HG02759 (cell line): ENCODE measurements around the gene EIF3I.
"Not testable (repeated sequence)": the region's sequence is repeated elsewhere in the genome, so short reads cannot be mapped to it uniquely, and the experiment has no call there.

Experiments used
- ATAC-seq: cut with Tn5 transposase; IDR thresholded peaks from one replicate; pipeline ENCODE4 v1.9.1; 2021; ENCODE audit warnings: mild to moderate bottlenecking, moderate library complexity; ENCODE audit not compliant: unreplicated experiment

EIF3I gene

GRCh38 chr1:32231843-32232432, 9.7 kb downstream of the EIF3I start:
- ATAC-seq: no peak

- no peak for ATAC-seq
These were observed 10.5 kb downstream of the EIF3I start for GRCh38 chr1:32232558-32233304.

- no peak for ATAC-seq
These were observed 12.6 kb downstream of the EIF3I start for GRCh38 chr1:32234792-32235191.

DNA sequence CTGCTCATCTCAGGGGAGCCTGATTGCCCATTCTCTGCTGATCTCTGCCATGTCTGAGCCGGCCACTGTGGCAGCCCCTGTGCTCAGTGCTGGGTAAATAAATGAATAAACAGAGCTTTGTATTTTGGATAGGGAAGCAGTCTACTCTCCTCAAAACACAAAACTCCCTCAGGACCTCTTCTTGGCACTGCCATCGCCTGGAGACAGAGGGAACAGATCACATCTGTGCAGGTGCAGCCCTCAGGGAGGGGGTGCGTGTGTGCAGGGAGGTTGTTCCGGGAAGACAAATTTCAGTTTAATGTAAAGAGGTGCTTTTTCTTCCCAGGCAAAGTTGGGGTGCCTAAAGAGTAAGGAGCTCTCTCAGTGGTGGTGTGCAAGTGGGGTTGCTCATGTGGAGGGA, 17.1 kb downstream of the EIF3I start:
- ATAC-seq: no peak

GRCh38 chr1:32239790-32240139, 17.6 kb downstream of the EIF3I start:
- no peak for ATAC-seq

- ATAC-seq: peak; percentile 35
These were observed 18.1 kb downstream of the EIF3I start for GRCh38 chr1:32240140-32240951.

GRCh38 chr1:32241001-32241763, 19.0 kb downstream of the EIF3I start:
- peak; percentile 50 for ATAC-seq

GRCh38 chr1:32242341-32242851, 20.2 kb downstream of the EIF3I start:
- ATAC-seq: no peak

DNA sequence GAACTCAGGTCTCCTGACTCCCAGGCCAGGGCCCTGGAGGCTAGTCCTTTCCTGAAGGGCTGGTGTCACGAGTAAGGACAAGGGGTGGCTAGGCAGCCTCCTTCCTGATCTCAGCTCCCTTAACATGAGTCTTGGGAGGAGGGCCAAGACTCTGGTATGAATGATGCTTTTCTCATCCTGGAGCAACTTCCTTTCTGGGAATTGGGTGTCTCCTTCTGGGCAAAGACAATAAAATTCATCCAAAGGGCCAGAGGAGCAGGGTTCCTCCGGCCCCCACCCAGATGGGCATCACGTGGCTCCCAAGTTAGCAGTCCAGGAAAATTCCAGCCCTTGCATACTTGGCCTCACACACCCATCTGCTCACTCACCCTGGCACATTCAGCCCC, 24.7 kb downstream of the EIF3I start, which contains the start of gene FAM167B:
TSS of gene FAM167B (plus strand) at position 335 of the 386 bp plus-strand sequence. CDS start 200 bp downstream, outside the sequence.
- ATAC-seq: no peak

- ATAC-seq: no peak
These were observed 25.2 kb downstream of the EIF3I start for GRCh38 chr1:32247452-32247851.

- peak; percentile 30 for ATAC-seq
These were observed 26.0 kb downstream of the EIF3I start for GRCh38 chr1:32247983-32248889.

DNA sequence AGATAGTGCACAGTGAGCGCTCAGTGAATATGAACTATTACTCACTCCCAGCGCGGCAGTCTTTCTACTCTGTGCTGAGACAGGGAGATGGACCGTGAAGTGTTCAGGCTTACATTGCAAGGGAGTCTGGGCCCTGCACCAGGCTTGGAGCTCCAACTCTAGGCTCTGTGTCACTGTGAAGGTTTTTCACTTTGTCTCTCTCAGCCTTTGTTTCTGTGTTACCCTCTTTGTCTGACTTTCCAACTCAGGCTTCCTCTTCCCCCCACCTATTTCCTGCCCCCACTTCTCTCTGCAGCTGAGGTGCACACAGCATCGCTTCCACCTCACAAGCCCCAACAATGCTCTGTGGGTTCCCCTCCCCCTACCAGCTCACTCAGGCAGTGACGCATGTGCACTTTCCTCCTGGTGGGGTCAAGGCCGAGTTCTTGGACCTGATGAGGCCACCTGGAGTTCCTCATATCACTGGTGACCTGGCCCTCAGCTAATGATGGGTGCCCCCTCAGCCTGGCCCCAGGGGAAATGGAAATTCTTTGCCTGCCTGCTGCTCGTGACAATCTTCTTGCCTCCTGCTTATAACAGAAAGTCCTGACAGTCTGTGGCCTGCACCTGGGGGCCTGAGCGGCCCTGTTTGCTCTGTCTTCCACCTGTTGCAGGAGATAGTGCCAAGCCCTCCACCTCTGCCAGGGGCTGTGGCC, 27.8 kb downstream of the EIF3I start:
- ATAC-seq: peak; percentile 60

DNA sequence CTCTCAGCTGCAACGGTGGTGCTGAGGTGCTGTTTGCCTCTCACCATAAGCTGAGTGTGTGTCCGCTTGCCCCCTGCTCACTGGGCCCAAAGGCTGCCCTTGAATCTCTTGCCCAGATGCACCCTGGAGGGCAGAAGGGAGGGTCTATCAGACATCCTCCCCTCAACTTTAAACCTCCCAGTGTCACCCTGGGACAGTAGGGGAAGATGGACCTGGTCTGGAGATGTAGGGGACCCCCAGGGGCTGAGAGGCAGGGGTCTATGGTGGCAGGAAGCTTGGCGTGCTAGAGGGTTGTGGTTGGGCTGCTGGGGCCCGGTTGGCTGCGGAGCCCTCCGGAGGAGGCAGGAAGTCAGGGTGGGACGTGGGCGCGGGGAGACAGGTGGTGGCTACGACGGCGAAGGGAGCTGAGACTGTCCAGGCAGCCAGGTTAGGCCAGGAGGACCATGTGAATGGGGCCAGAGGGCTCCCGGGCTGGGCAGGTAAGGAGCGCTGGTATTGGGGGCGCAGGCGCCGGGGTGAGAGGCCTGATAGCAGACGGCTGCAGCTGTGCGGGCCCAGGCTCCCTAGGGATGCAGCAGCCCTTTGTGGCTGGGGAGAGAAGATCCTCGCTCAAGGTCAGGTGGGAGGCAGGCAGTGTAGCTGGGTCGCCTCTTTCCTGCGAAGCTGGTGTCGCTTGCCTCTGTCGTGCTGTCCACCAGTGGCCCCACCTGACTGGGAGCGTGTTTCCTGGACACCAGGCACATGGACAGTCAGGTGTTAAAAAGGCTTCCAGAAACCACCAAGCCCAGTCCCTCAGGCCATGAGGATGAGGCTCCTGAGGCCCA, 28.9 kb downstream of the EIF3I start, which contains the start of gene LCK:
TSS of gene LCK (plus strand) at position 373 of the 824 bp plus-strand sequence. CDS start 23,065 bp downstream, outside the sequence.
- ATAC-seq: no peak

DNA sequence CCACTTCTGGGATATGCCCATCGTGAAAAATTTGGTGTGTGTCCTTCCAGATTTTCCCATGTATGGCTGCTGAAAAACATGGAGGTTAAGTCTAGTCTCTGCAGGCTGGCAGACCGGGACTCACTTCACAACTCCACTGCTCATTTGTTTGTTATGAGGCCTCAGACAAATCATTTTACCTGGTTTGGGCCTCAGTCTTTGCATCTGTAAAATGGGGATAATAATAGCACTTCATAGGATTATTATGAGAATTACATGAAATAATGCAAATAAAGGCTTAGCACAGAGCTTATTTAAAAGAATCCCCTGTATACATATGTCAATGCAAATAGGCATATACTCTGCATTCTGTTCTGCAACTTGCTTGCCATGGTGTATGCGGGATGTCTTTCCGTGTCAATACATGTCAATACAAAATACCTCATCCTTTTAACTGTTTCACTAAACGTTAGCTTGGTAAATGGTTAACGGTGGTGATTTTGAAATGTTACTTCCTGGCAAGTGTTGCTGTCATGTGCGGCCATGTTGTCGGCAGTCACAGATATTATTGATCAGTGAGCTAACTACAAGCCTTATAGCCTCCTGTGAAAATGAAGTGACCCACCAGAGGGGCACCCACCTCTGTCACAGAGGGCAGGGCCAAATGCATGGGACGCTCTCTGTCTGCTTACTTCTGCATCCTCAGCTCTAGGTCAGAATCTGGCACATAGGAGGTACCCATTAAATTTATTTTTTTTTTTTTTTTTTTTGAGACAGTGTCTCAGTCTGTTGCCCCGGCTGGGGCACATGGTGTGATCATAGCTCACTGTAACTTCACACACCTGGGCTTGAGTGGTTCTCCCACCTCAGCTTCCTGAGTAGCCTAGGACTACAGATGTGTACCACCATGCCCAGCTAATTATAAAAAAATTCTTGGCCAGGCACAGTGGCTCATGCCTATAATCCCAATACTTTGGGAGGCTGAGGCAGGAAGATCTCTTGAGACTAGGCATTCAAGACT, 33.2 kb downstream of the EIF3I start:
- ATAC-seq: no peak

DNA sequence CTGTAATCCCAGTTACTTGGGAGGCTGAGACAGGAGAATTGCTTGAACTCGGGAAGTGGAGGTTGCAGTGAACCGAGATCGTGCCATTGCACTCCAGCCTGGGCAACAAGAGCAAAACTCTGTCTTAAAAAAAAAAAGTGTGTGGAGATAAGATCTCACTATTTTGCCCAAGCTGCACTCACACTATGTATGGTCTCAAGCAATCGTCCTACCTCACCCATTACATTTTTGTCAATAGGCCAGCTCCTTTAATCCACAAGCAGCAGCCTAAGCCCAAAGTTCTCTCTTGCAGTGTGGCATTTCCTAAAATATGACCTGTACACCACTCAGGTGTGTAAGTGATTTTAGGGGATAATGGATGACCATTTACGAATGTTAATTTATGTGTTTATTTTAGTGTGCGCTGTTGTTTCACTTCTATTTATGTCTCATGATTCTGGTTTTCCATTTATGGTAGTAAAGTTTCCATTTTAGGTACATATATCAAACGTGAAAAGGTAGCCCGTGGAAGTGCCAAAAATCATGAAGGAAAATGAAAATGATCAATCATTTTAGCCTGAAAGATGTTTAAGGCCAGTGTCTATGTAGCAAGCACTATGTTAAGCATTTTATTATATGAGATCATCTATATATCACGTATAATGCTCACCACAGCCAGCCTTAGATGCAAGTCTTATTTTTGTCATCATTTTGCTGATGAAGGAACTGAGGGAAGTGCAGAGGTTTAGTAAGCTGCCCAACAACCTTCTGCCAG, 34.4 kb downstream of the EIF3I start:
- no peak for ATAC-seq

GRCh38 chr1:32257227-32257508, 35.0 kb downstream of the EIF3I start:
- no peak for ATAC-seq

- not testable (repeated sequence) for ATAC-seq
These were observed 41.0 kb downstream of the EIF3I start for GRCh38 chr1:32263236-32263593.
